ENCODE measurements around the gene SNRPB.
A peak's percentile ranks its signal among the peaks of the same experiment; 100 is the strongest.

The SNRPB gene

GRCh38 chr20:2470423-2471193, at the start of gene SNRPB:
SNRPB (minus strand) TSS chr20:2470789; CDS start chr20:2470690, 99 bp downstream.
- peaks cover 22% of the 10 kb centered on the region for H3F3A ChIP-seq (ENCODE audit: insufficient read depth)
- peaks cover 37% of the 10 kb centered on the region for H4K20me1 ChIP-seq (ENCODE audit: low read depth, low read length)
- peak within 1 kb of the TSS; percentile 91 for H3K27ac ChIP-seq (ENCODE audit: low read depth, low read length)
- peaks cover 49% of the 10 kb centered on the region for H3K79me2 ChIP-seq (ENCODE audit: insufficient read depth, low read length)
- no peaks in the 10 kb centered on the region for H3K27me3 ChIP-seq (ENCODE audit: low read length)
- peak within 1 kb of the TSS; percentile 85 for H3K4me3 ChIP-seq (ENCODE audit: insufficient read depth, low read length, poor library complexity, severe bottlenecking)
- no peaks in the 10 kb centered on the region for H3K9me2 ChIP-seq (replicated peaks; ENCODE audit: insufficient read depth, low read length)
- H3K9me3 ChIP-seq (ENCODE audit: insufficient read depth, low read length) = no peaks in the 10 kb centered on the region
- H2AFZ ChIP-seq (ENCODE audit: low read depth, low read length, severe bottlenecking) = peak within 1 kb of the TSS; percentile 42
- peaks cover 38% of the 10 kb centered on the region for H3K36me3 ChIP-seq (ENCODE audit: low read length)
- peak within 1 kb of the TSS; percentile 93 for H3K4me2 ChIP-seq (ENCODE audit: low read depth, low read length, poor library complexity, severe bottlenecking)
- H3K9ac ChIP-seq (ENCODE audit: low read length) = peak within 1 kb of the TSS; percentile 91
- TF ChIP-seq EZH2phosphoT487 (conservative IDR thresholded peaks at IDR 0.05; ENCODE audit: low read length) = no peak
- TF ChIP-seq, protein P1, sequence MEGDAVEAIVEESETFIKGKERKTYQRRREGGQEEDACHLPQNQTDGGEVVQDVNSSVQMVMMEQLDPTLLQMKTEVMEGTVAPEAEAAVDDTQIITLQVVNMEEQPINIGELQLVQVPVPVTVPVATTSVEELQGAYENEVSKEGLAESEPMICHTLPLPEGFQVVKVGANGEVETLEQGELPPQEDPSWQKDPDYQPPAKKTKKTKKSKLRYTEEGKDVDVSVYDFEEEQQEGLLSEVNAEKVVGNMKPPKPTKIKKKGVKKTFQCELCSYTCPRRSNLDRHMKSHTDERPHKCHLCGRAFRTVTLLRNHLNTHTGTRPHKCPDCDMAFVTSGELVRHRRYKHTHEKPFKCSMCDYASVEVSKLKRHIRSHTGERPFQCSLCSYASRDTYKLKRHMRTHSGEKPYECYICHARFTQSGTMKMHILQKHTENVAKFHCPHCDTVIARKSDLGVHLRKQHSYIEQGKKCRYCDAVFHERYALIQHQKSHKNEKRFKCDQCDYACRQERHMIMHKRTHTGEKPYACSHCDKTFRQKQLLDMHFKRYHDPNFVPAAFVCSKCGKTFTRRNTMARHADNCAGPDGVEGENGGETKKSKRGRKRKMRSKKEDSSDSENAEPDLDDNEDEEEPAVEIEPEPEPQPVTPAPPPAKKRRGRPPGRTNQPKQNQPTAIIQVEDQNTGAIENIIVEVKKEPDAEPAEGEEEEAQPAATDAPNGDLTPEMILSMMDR (IDR thresholded peaks at IDR 0.05; ENCODE audit: insufficient read depth, low read length, poor library complexity, severe bottlenecking) = no peak

- TF ChIP-seq EZH2phosphoT487 (conservative IDR thresholded peaks at IDR 0.05; ENCODE audit: low read length) = no peak
- TF ChIP-seq, protein P1 (IDR thresholded peaks at IDR 0.05; ENCODE audit: insufficient read depth, low read length, poor library complexity, severe bottlenecking) = no peak
- H3F3A ChIP-seq (ENCODE audit: insufficient read depth) = no peaks in the 10 kb centered on the region
- no peaks in the 10 kb centered on the region for H3K9me2 ChIP-seq (replicated peaks; ENCODE audit: insufficient read depth, low read length)
- no peak overlapping the region for H3K4me2 ChIP-seq (ENCODE audit: low read depth, low read length, poor library complexity, severe bottlenecking)
- H3K27ac ChIP-seq (ENCODE audit: low read depth, low read length) = no peak overlapping the region
- no peaks in the 10 kb centered on the region for H4K20me1 ChIP-seq (ENCODE audit: low read depth, low read length)
- H2AFZ ChIP-seq (ENCODE audit: low read depth, low read length, severe bottlenecking) = no peak overlapping the region
- no peaks in the 10 kb centered on the region for H3K9me3 ChIP-seq (ENCODE audit: insufficient read depth, low read length)
- no peak overlapping the region for H3K9ac ChIP-seq (ENCODE audit: low read length)
- no peaks in the 10 kb centered on the region for H3K79me2 ChIP-seq (ENCODE audit: insufficient read depth, low read length)
- H3K36me3 ChIP-seq (ENCODE audit: low read length) = no peaks in the 10 kb centered on the region
- H3K4me3 ChIP-seq (ENCODE audit: insufficient read depth, low read length, poor library complexity, severe bottlenecking) = no peak overlapping the region
- no peaks in the 10 kb centered on the region for H3K27me3 ChIP-seq (ENCODE audit: low read length)
These were observed 48.7 kb upstream of the SNRPB start for GRCh38 chr20:2519115-2519809.

DNA sequence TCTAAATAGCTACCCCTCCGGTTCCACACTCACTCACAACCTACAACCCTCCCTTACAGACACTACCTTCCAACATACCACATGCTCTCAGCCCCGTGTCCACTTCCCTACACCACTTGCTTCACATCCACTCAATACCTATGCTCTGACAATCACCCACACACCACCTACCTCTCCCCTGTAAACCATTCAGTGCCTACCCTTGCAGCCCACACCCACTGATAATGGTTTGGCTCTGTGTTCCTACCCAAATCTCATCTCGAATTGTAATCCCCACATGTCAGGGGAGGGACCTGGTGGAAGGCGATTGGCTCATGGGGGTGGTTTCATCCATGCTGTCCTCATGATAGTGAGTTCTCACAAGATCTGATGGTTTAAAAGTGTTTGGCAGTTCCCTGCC, 48.0 kb upstream of the SNRPB start:
- Histone ChIP-seq H3K27ac (ENCODE audit: low read depth, low read length) (no peak overlapping the region), H2AFZ (ENCODE audit: low read depth, low read length, severe bottlenecking) (no peak overlapping the region), H3K9ac (ENCODE audit: low read length) (no peak overlapping the region), H3K9me3 (ENCODE audit: insufficient read depth, low read length) (no peaks in the 10 kb centered on the region), H3K36me3 (ENCODE audit: low read length) (no peaks in the 10 kb centered on the region), H3K27me3 (ENCODE audit: low read length) (no peaks in the 10 kb centered on the region), H4K20me1 (ENCODE audit: low read depth, low read length) (no peaks in the 10 kb centered on the region), H3K79me2 (ENCODE audit: insufficient read depth, low read length) (no peaks in the 10 kb centered on the region), H3K9me2 (replicated peaks; ENCODE audit: insufficient read depth, low read length) (no peaks in the 10 kb centered on the region), H3F3A (ENCODE audit: insufficient read depth) (no peaks in the 10 kb centered on the region), H3K4me2 (ENCODE audit: low read depth, low read length, poor library complexity, severe bottlenecking) (no peak overlapping the region), H3K4me3 (ENCODE audit: insufficient read depth, low read length, poor library complexity, severe bottlenecking) (no peak overlapping the region)
- TF ChIP-seq EZH2phosphoT487 (conservative IDR thresholded peaks at IDR 0.05; ENCODE audit: low read length) = no peak
- TF ChIP-seq, protein P1 (IDR thresholded peaks at IDR 0.05; ENCODE audit: insufficient read depth, low read length, poor library complexity, severe bottlenecking) = no peak

Measured in SU-DHL-6 (cell line).